Progenitor cell of endocrine pancreas (in vitro differentiated cells): Measurements from ENCODE around the gene ALS2CL. TPM values are rescaled to one million over a fixed set of nuclear protein-coding genes. Genes with fewer than 3 reads are reported as not detected.
"Not testable (repeated sequence)": the region's sequence is repeated elsewhere in the genome, so short reads cannot be mapped to it uniquely, and the experiment has no call there.

Experiments
- DNase-seq: peaks from one replicate; pipeline ENCODE4 v3.0.0; 2021; ENCODE audit warnings: low spot score; ENCODE audit not compliant: unreplicated experiment
- H3K27ac Mint-ChIP-seq: 2 replicates; pipeline ENCODE4 v1.8.0; 2021; ENCODE audit warnings: mild to moderate bottlenecking, moderate library complexity, mixed read lengths
- H3K27me3 Mint-ChIP-seq: 2 replicates; pipeline ENCODE4 v1.8.0; 2021; ENCODE audit warnings: mixed read lengths
- H3K36me3 Mint-ChIP-seq: 2 replicates; pipeline ENCODE4 v1.8.0; 2022; ENCODE audit warnings: mixed read lengths; ENCODE audit not compliant: insufficient read depth
- H3K4me1 Mint-ChIP-seq: 2 replicates; pipeline ENCODE4 v1.8.0; 2021; ENCODE audit warnings: low read depth, mixed read lengths
- H3K4me3 Mint-ChIP-seq: 2 replicates; pipeline ENCODE4 v1.8.0; 2021; ENCODE audit warnings: low read depth, mild to moderate bottlenecking, moderate library complexity, mixed read lengths
- H3K9me3 Mint-ChIP-seq: 2 replicates; pipeline ENCODE4 v1.8.0; 2021; ENCODE audit warnings: low read depth, mixed read lengths
- total RNA-seq: library from RNA; stranded (reverse); gene quantifications from 2 replicates; pipeline ENCODE4 v1.2.1, GENCODE V29; 2021
- TF ChIP-seq, protein P1 (sequence below): fragments of 200-600 bp; sonication (generic); IDR thresholded peaks from one replicate; pipeline ENCODE4 v1.5.0; 2021; ENCODE audit warnings: antibody characterized with exemption, mild to moderate bottlenecking; ENCODE audit not compliant: unreplicated experiment

The ALS2CL gene
- total RNA-seq, 1 donor from 2014 or later: 3.5 TPM

DNA sequence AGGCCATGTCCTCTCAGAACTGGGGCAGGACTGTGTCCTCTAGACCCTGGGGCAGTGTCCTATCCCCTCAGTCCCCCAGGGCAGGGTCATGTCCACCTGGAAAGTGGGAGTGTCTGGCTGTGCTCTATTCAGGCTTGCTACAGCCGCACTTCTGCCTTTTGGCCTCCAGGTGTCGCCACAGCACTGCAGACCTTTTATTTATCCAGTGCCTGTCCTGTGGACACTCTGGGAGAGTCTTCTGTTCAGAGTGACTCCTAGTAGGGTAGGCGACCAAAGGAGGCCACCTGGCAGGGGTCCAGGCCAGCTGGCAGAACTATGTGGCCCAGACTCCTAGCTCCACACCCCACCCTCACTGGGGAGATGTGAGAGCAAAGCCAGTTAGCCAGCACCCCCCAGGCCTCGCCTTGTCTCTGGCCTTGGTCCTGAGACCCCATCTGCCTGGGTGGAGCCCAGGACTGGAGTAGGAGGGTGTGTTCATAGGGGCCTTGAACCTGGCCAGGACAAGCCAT, 11.6 kb upstream of the ALS2CL start:
- no peaks in the 10 kb centered on the region for H3K9me3 Mint-ChIP-seq
- peaks cover 34% of the 10 kb centered on the region for H3K27me3 Mint-ChIP-seq
- H3K36me3 Mint-ChIP-seq: no peaks in the 10 kb centered on the region
- H3K27ac Mint-ChIP-seq: no peak overlapping the region
- H3K4me1 Mint-ChIP-seq: no peaks in the 10 kb centered on the region
- DNase-seq: peak; percentile 71
- TF ChIP-seq, protein P1, sequence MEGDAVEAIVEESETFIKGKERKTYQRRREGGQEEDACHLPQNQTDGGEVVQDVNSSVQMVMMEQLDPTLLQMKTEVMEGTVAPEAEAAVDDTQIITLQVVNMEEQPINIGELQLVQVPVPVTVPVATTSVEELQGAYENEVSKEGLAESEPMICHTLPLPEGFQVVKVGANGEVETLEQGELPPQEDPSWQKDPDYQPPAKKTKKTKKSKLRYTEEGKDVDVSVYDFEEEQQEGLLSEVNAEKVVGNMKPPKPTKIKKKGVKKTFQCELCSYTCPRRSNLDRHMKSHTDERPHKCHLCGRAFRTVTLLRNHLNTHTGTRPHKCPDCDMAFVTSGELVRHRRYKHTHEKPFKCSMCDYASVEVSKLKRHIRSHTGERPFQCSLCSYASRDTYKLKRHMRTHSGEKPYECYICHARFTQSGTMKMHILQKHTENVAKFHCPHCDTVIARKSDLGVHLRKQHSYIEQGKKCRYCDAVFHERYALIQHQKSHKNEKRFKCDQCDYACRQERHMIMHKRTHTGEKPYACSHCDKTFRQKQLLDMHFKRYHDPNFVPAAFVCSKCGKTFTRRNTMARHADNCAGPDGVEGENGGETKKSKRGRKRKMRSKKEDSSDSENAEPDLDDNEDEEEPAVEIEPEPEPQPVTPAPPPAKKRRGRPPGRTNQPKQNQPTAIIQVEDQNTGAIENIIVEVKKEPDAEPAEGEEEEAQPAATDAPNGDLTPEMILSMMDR: peak; percentile 97
- no peak overlapping the region for H3K4me3 Mint-ChIP-seq

DNA sequence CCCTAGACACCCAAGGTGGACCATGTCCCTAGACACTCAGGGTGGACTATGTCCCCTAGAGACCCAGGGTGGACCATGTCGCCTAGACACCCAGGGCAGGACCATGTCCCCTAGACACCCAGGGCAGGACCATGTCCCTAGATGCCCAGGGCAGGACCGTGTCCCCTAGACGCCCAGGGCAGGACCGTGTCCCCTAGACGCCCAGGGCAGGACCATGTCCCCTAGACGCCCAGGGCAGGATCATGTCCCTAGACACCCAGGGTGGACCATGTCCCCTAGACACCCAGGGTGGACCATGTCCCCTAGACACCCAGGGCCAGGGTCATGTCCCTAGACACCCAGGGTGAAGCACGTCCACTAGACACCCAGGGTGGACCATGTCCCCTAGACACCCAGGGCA, 10.9 kb upstream of the ALS2CL start:
- H3K36me3 Mint-ChIP-seq, DNase-seq, H3K9me3 Mint-ChIP-seq, H3K4me3 Mint-ChIP-seq, H3K27ac Mint-ChIP-seq, H3K4me1 Mint-ChIP-seq: not testable (repeated sequence)
- H3K27me3 Mint-ChIP-seq: peaks cover 36% of the 10 kb centered on the region

DNA sequence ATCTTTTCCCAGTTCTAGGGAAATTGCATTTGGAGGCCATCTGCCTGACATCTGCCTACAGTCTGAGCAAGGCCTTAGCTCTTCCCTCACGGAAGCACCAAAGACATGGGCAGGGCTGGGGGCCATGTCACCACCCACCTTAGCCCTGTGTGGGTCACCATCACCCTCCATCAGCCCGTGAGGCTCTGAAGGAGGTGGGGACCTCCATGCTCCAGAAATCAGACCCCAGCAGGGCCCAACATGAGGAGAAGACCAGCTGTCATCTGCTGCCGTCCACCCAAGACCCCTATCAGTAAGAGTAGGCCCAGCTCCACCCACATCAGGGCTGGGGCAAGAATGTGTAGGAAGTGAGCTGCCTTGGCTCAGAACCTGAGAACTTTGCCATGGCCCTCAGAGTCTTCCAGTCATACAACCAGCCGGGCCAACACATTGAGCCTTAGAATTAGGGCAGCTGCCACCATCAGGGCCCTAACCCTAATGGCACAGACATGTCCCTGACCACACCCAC, 9.6 kb upstream of the ALS2CL start:
- DNase-seq: no peak
- no peaks in the 10 kb centered on the region for H3K9me3 Mint-ChIP-seq
- no peak overlapping the region for H3K27ac Mint-ChIP-seq
- TF ChIP-seq, protein P1: no peak
- H3K4me1 Mint-ChIP-seq: peaks cover 3% of the 10 kb centered on the region
- H3K4me3 Mint-ChIP-seq: no peak overlapping the region
- H3K36me3 Mint-ChIP-seq: no peaks in the 10 kb centered on the region
- peaks cover 35% of the 10 kb centered on the region for H3K27me3 Mint-ChIP-seq

DNA sequence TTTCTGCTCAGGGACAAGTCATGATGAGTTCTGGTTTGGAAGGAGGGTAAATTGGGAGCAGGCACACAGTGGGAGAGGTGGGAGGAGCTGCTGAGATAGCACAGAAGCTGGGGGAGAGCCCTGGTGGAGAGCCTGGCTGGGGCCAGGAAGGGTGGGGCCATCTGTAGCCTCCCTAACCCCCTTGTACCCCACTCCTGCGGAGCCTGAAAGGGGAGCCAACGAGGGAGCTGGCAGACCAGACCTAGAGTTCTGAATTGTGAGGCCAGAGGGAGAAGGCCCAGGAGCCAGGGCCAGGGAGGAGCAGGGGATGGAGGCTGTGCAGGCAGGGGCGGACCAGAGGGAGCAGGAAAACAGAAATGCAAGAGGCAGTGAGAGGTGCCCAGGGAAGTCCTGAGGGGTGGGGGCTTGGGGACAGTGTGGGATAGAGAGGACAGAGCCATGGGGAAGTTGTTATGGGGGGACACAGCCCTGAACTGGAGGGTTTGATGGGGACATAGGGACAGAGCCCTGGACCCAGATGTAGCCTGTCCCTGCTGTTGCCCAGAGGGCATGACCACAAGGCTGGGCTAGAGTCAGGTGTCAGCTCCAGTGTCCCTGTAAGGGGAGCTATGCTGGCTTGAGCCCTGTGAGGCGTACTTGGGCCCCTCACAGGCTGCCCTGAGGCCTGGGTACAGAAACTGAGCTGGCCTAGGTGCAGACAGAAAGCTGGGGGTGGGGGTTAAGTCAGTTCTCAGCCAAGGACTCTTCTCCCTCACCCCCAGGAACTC, 8.9 kb upstream of the ALS2CL start:
- H3K36me3 Mint-ChIP-seq: no peaks in the 10 kb centered on the region
- peaks cover 3% of the 10 kb centered on the region for H3K4me1 Mint-ChIP-seq
- DNase-seq: no peak
- H3K27me3 Mint-ChIP-seq: peaks cover 39% of the 10 kb centered on the region
- no peak overlapping the region for H3K27ac Mint-ChIP-seq
- H3K4me3 Mint-ChIP-seq: no peak overlapping the region
- no peaks in the 10 kb centered on the region for H3K9me3 Mint-ChIP-seq
- TF ChIP-seq, protein P1: no peak

DNA sequence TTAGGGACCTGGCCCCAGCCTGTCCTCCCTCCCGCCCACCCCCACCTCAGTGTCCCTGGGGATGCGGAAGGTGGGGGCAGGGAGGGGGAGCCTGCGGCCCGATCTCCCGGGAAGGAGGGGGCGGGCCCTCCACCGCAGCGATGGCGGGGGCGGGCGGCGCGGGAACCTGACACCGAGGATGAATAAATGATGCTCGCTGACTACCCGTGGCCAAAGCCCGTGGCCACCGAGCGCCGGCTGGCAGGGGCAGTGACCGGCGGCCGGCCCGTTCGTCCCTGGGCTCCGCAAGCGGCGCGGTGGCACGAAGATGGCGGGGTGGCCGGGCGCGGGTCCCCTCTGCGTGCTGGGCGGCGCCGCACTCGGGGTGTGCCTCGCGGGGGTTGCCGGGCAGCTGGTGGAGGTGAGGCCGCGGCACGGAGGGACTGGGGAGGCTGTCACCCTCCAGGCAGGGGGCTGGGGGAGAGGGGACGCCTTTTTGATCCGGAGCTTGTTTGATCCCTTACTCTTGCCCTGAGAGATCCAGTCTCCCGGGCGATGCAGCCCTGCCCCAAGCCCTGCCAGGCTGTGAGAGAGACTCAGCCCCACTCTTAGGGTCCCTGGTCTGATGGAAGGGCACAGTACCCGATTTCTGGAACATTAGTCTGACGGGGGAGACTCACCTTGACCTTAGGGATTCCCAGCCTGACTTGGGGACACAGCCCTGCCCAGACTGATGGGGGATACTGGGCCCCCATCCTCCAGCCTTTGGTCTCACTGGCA, 7.9 kb upstream of the ALS2CL start, which contains the start of gene TMIE:
TMIE (plus strand) TSS at position 212 of the 759 bp plus-strand sequence; CDS start at position 308, 96 bp downstream.
- Mint-ChIP-seq H3K9me3 (no peaks in the 10 kb centered on the region), H3K36me3 (no peaks in the 10 kb centered on the region), H3K4me3 (no peak within 1 kb of the TSS), H3K27ac (no peak within 1 kb of the TSS), H3K27me3 (peaks cover 43% of the 10 kb centered on the region), H3K4me1 (peaks cover 3% of the 10 kb centered on the region)
- TF ChIP-seq, protein P1: no peak
- DNase-seq: no peak
